HL-60 (cell line): ENCODE measurements around the gene NPW.

Source experiments
- CTCF ChIP-seq: IDR thresholded peaks from one replicate; pipeline ENCODE4 v1.5.1; 2011; ENCODE audit warnings: low read length, control low read depth, inconsistent platforms; ENCODE audit not compliant: insufficient read depth
- POLR2AphosphoS5 ChIP-seq: IDR thresholded peaks from 2 replicates; pipeline ENCODE4 v1.6.1; 2012; ENCODE audit warnings: low read depth
- SPI1 ChIP-seq: IDR thresholded peaks from 2 replicates; pipeline ENCODE4 v1.6.1; 2012; ENCODE audit warnings: low read depth, mild to moderate bottlenecking, borderline replicate concordance
- TF ChIP-seq, protein P1 (sequence below): IDR thresholded peaks from 2 replicates; pipeline ENCODE4 v1.6.1; 2012; ENCODE audit warnings: low read depth; ENCODE audit not compliant: insufficient replicate concordance

- TF ChIP-seq CTCF = no peak
- no peak for TF ChIP-seq POLR2AphosphoS5
- TF ChIP-seq, protein P1, sequence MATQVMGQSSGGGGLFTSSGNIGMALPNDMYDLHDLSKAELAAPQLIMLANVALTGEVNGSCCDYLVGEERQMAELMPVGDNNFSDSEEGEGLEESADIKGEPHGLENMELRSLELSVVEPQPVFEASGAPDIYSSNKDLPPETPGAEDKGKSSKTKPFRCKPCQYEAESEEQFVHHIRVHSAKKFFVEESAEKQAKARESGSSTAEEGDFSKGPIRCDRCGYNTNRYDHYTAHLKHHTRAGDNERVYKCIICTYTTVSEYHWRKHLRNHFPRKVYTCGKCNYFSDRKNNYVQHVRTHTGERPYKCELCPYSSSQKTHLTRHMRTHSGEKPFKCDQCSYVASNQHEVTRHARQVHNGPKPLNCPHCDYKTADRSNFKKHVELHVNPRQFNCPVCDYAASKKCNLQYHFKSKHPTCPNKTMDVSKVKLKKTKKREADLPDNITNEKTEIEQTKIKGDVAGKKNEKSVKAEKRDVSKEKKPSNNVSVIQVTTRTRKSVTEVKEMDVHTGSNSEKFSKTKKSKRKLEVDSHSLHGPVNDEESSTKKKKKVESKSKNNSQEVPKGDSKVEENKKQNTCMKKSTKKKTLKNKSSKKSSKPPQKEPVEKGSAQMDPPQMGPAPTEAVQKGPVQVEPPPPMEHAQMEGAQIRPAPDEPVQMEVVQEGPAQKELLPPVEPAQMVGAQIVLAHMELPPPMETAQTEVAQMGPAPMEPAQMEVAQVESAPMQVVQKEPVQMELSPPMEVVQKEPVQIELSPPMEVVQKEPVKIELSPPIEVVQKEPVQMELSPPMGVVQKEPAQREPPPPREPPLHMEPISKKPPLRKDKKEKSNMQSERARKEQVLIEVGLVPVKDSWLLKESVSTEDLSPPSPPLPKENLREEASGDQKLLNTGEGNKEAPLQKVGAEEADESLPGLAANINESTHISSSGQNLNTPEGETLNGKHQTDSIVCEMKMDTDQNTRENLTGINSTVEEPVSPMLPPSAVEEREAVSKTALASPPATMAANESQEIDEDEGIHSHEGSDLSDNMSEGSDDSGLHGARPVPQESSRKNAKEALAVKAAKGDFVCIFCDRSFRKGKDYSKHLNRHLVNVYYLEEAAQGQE = no peak
- no peak for TF ChIP-seq SPI1
Observed at GRCh38 chr16:1993731-1994131, 25.9 kb upstream of the NPW start.
